Measurements from ENCODE around the gene CIP2A. TPM values are rescaled to one million over a fixed set of nuclear protein-coding genes. Genes with fewer than 3 reads are reported as not detected.

Gene CIP2A
- polyA plus RNA-seq, 1 donor from 2014 or later = 2.7 TPM

DNA sequence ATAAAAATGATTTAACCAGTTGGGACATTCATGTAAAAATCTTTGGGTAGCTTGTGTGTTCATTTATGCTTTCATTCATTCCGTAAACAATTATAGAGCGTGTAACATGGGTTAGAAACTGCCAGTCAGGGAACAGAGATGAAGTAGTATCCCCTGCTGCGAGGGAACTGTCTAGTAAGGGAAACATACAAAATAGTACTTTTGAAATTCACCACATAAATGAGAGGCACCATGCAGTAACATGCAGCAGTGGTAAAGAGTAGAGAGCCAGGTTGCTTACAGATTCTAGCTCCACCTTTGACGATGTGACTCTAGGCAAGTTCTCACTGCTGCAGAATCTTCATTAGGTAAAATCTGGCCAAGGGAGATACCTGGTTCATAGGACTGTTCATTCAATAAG lies 1.2 kb upstream of the CIP2A start:
- H3K9me3 Mint-ChIP-seq = no peaks in the 10 kb centered on the region
- H3K27me3 Mint-ChIP-seq = no peaks in the 10 kb centered on the region
- peaks cover 16 to 25% (median 22%) of the 10 kb centered on the region in 3 donors for H3K4me1 Mint-ChIP-seq
- H3K36me3 Mint-ChIP-seq = no peaks in the 10 kb centered on the region
- peak overlapping the region; percentile 87 to 100 (median 99) for H3K27ac Mint-ChIP-seq
- peak overlapping the region; percentile 94 to 100 (median 97) for H3K4me3 Mint-ChIP-seq

GRCh38 chr3:108589998-108590323 lies 723 bp upstream of the CIP2A start:
- Mint-ChIP-seq H3K36me3 (peaks cover 2% of the 10 kb centered on the region), H3K4me1 (peaks cover 16 to 24% (median 23%) of the 10 kb centered on the region in 3 donors), H3K27ac (peak overlapping the region; percentile 87 to 100 (median 99)), H3K9me3 (no peaks in the 10 kb centered on the region), H3K4me3 (peak overlapping the region; percentile 94 to 100 (median 97)), H3K27me3 (no peaks in the 10 kb centered on the region)

GRCh38 chr3:108588601-108589000 lies 637 bp downstream of the CIP2A start:
- no peaks in the 10 kb centered on the region for H3K27me3 Mint-ChIP-seq
- H3K36me3 Mint-ChIP-seq = peaks cover 2% of the 10 kb centered on the region

GRCh38 chr3:108578064-108578463 lies 11.2 kb downstream of the CIP2A start:
- no peaks in the 10 kb centered on the region for H3K27me3 Mint-ChIP-seq
- no peak overlapping the region for H3K4me3 Mint-ChIP-seq
- peaks cover 2% of the 10 kb centered on the region for H3K36me3 Mint-ChIP-seq
- peaks cover 0 to 1% (median under 1%) of the 10 kb centered on the region in 3 donors for H3K9me3 Mint-ChIP-seq
- H3K4me1 Mint-ChIP-seq = no peaks in the 10 kb centered on the region
- H3K27ac Mint-ChIP-seq = no peak overlapping the region

More at GRCh38 chr3:108588601-108589000, 637 bp downstream of the CIP2A start:
- H3K4me3 Mint-ChIP-seq = peak overlapping the region; percentile 94 to 100 (median 97)
- peak overlapping the region; percentile 87 to 100 (median 99) for H3K27ac Mint-ChIP-seq
- peaks cover 16 to 24% (median 23%) of the 10 kb centered on the region in 3 donors for H3K4me1 Mint-ChIP-seq
- no peaks in the 10 kb centered on the region for H3K9me3 Mint-ChIP-seq

DNA sequence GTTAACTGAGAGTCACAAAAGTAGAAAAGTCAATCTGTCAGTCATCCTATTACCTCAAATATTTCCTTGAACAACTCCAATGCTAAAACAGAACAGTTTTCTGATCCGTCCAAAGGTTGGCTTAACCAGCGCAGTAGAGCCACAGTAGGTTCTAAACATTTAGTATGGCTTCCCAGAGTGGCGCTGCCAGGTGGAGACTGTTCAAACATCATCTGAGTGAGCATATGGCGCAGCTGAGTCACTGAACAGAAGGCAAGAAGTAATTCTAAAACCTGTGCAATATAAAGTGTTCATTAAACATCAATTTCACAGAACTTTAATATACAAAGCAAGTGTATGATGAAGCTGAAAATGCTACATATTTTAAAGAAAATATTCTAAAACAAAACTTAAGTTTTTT lies 19.9 kb downstream of the CIP2A start:
- H3K27me3 Mint-ChIP-seq = no peaks in the 10 kb centered on the region
- H3K27ac Mint-ChIP-seq = no peak overlapping the region
- H3K4me1 Mint-ChIP-seq = peaks cover 0 to 3% (median 0%) of the 10 kb centered on the region in 3 donors
- H3K36me3 Mint-ChIP-seq = peaks cover 9% of the 10 kb centered on the region
- H3K9me3 Mint-ChIP-seq = peaks cover 0 to 6% (median 4%) of the 10 kb centered on the region in 3 donors
- H3K4me3 Mint-ChIP-seq = no peak overlapping the region

DNA sequence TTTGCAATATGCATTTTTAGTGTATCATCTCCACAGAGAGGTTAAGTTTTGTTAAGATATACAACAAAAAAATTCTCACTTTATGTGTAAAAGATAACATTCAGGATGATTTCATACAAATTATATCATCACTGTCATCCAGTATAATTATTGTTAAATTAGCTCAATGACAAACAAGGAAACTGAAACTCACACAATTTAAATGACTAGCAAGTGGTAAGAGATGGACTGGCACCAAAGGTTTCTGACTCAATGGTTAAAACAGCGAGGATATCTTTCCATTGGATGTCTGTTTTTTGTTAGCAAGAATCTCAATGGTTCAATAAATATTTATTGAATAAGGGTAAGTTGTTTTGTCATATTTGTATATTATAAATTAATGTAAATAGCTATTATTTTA lies 22.6 kb downstream of the CIP2A start:
- H3K27ac Mint-ChIP-seq = no peak overlapping the region
- H3K9me3 Mint-ChIP-seq = no peaks in the 10 kb centered on the region
- no peaks in the 10 kb centered on the region for H3K27me3 Mint-ChIP-seq
- peaks cover 0 to 3% (median 0%) of the 10 kb centered on the region in 3 donors for H3K4me1 Mint-ChIP-seq
- peaks cover 8% of the 10 kb centered on the region for H3K36me3 Mint-ChIP-seq
- no peak overlapping the region for H3K4me3 Mint-ChIP-seq

GRCh38 chr3:108565506-108565905 lies 23.7 kb downstream of the CIP2A start:
- no peaks in the 10 kb centered on the region for H3K9me3 Mint-ChIP-seq
- no peak overlapping the region for H3K4me3 Mint-ChIP-seq
- H3K4me1 Mint-ChIP-seq = peaks cover 0 to 3% (median 0%) of the 10 kb centered on the region in 3 donors
- no peak overlapping the region for H3K27ac Mint-ChIP-seq
- no peaks in the 10 kb centered on the region for H3K27me3 Mint-ChIP-seq
- peaks cover 10% of the 10 kb centered on the region for H3K36me3 Mint-ChIP-seq

GRCh38 chr3:108564564-108564963 lies 24.7 kb downstream of the CIP2A start:
- H3K27ac Mint-ChIP-seq = no peak overlapping the region
- peaks cover 0 to 3% (median 0%) of the 10 kb centered on the region in 3 donors for H3K4me1 Mint-ChIP-seq
- no peaks in the 10 kb centered on the region for H3K9me3 Mint-ChIP-seq
- H3K27me3 Mint-ChIP-seq = no peaks in the 10 kb centered on the region
- peaks cover 10% of the 10 kb centered on the region for H3K36me3 Mint-ChIP-seq
- H3K4me3 Mint-ChIP-seq = peak overlapping the region in 1 of 4 donors; percentile 53

DNA sequence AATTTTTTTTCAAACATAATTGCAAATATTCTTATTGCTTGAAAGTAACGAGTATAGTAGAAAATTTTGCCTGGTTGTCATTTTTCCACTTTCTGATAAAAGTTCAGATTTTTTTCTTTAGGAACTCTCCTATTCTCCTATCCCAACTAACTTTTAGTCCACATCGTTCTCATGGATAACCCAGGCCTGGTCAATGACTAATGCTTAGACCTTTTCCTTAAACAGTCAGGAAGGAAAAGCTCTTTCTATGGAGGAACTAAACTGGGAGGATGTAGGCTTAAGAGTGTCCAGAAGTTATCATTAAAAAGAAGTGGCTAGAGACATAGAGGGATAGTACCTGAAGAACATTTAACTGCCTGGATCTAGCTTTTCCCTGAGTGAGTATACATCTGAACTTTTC lies 26.7 kb downstream of the CIP2A start:
- Mint-ChIP-seq H3K9me3 (no peaks in the 10 kb centered on the region), H3K4me1 (peaks cover 0 to 4% (median 0%) of the 10 kb centered on the region in 3 donors), H3K27me3 (no peaks in the 10 kb centered on the region), H3K4me3 (no peak overlapping the region), H3K36me3 (peaks cover 6% of the 10 kb centered on the region), H3K27ac (no peak overlapping the region)

GRCh38 chr3:108555966-108556581 lies 33.2 kb downstream of the CIP2A start:
- Mint-ChIP-seq H3K27me3 (no peaks in the 10 kb centered on the region), H3K36me3 (peaks cover 1% of the 10 kb centered on the region), H3K27ac (no peak overlapping the region), H3K4me1 (peaks cover 6 to 10% (median 7%) of the 10 kb centered on the region in 3 donors), H3K9me3 (no peaks in the 10 kb centered on the region), H3K4me3 (no peak overlapping the region)

- Mint-ChIP-seq H3K27me3 (no peaks in the 10 kb centered on the region), H3K4me3 (no peak overlapping the region), H3K4me1 (peaks cover 6 to 10% (median 7%) of the 10 kb centered on the region in 3 donors), H3K9me3 (no peaks in the 10 kb centered on the region), H3K27ac (no peak overlapping the region), H3K36me3 (peaks cover 1% of the 10 kb centered on the region)
These were observed 34.2 kb downstream of the CIP2A start for GRCh38 chr3:108554913-108555571.

DNA sequence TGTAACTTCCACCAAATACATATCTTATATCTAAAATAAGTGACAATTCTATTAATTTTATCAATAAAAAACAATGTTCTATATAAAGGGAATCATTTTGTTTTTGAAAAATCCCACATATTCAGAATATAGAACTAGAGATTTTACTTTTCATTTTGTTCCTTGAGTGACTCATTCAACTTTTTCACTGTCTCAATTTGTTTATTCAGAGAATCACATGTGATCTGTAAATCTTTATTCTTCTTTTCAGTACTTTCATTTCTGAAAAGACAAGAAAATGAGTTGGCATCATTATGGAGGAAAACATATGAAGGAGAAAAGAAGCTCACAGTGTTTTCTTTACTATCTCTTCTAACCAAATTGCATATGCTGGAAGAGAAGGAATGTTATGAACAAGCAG lies 35.0 kb downstream of the CIP2A start:
- Mint-ChIP-seq H3K27ac (no peak overlapping the region), H3K36me3 (peaks cover 1% of the 10 kb centered on the region), H3K27me3 (no peaks in the 10 kb centered on the region), H3K4me1 (peaks cover 5 to 10% (median 7%) of the 10 kb centered on the region in 3 donors), H3K4me3 (no peak overlapping the region), H3K9me3 (no peaks in the 10 kb centered on the region)

DNA sequence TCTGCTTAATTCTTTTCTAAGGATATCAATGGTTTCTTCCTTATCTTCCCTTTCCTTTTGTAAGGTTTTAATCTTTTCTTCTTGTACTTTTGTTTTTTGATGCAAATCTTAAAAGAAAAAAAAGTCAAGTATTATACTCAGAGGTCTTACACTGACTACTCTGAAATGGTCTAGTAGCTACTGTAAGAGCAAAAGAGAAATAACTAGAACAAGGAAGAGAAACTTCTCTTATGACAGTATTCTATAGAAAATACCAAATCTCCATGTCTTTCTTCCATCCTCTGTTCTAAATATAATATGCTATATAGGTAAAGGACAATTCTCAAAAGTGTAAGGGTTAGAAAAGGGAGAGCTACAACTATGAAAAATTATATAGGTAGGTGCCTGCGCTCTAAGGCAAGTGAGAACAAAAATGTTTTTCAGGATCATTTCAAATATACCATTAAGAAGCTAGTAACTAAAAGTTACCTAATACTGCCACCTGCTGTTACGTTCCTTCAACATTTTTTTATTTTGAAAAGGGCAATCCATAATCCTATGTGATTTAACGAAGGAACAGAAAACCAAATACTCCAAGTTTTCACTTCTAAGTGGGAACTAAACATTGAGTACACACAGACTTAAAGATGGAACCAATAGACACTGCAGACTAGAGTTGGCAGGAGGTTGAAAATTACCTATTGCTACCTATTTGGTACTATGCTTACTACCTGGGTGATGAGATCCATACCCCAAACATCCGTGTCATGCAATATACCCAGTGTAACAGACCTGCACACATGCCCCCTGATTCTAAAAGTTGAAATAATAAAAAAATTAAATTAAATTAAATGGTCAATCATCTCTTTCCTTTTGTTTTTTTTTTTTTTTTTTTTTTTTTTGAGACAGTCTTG lies 36.7 kb downstream of the CIP2A start:
- H3K9me3 Mint-ChIP-seq = no peaks in the 10 kb centered on the region
- no peaks in the 10 kb centered on the region for H3K27me3 Mint-ChIP-seq
- H3K4me1 Mint-ChIP-seq = peaks cover 5 to 10% (median 9%) of the 10 kb centered on the region in 3 donors
- H3K27ac Mint-ChIP-seq = peak overlapping the region in 1 of 3 donors; percentile 20
- H3K36me3 Mint-ChIP-seq = peaks cover 1% of the 10 kb centered on the region
- H3K4me3 Mint-ChIP-seq = peak overlapping the region in 2 of 4 donors; percentile 6 to 83

- H3K9me3 Mint-ChIP-seq = no peaks in the 10 kb centered on the region
- H3K4me3 Mint-ChIP-seq = no peak overlapping the region
- peaks cover 8 to 22% (median 19%) of the 10 kb centered on the region in 3 donors for H3K4me1 Mint-ChIP-seq
- peaks cover 4% of the 10 kb centered on the region for H3K36me3 Mint-ChIP-seq
- no peaks in the 10 kb centered on the region for H3K27me3 Mint-ChIP-seq
- no peak overlapping the region for H3K27ac Mint-ChIP-seq
These were observed 40.4 kb downstream of the CIP2A start for GRCh38 chr3:108548886-108549285.

DNA sequence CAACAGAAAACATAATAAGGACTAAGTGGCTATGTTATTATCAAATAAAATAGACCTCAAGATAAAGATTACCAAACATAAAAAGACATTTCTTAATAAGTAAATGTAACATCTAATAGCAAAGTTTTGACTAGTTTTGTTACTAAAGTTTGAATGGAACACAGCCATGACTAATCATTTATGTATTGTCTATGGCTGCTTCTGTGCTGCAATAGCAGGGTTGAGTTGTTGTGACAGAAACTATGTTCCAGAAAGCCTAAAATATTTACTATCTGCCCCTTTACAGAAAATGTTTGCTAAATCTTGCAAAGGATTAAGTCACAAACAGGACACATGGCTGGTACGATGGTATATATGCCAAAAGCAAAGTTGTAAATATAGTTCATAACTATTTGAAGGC lies 40.9 kb downstream of the CIP2A start:
- no peaks in the 10 kb centered on the region for H3K27me3 Mint-ChIP-seq
- H3K36me3 Mint-ChIP-seq = peaks cover 4% of the 10 kb centered on the region
- peaks cover 8 to 22% (median 19%) of the 10 kb centered on the region in 3 donors for H3K4me1 Mint-ChIP-seq
- H3K9me3 Mint-ChIP-seq = no peaks in the 10 kb centered on the region
- no peak overlapping the region for H3K4me3 Mint-ChIP-seq
- peak overlapping the region in 1 of 3 donors; percentile 17 for H3K27ac Mint-ChIP-seq
